Mesendoderm (in vitro differentiated cells): ENCODE measurements around the gene RGL3.

Source experiments
- DNase-seq: peaks from one replicate; pipeline ENCODE4 v3.0.0; 2013
- H2AK5ac ChIP-seq: 2 replicates; pipeline ENCODE4 v1.6.1; 2013; ENCODE audit warnings: low read length, inconsistent platforms
- H2BK120ac ChIP-seq: 2 replicates; pipeline ENCODE4 v1.6.1; 2013; ENCODE audit warnings: low read depth, mild to moderate bottlenecking, low read length, moderate library complexity, mixed read lengths
- H2BK15ac ChIP-seq: replicated peaks from 2 replicates; pipeline ENCODE4 v1.6.1; 2013; ENCODE audit warnings: low read depth, mild to moderate bottlenecking, moderate library complexity
- H2BK5ac ChIP-seq: 2 replicates; pipeline ENCODE4 v1.6.1; 2013; ENCODE audit warnings: low read length, inconsistent platforms
- H3K18ac ChIP-seq: 2 replicates; pipeline ENCODE4 v1.6.1; 2013; ENCODE audit warnings: mild to moderate bottlenecking, low read length, mixed read lengths
- H3K23ac ChIP-seq: one replicate; pipeline ENCODE4 v1.6.1; 2013; ENCODE audit warnings: low read length
- H3K27ac ChIP-seq: 2 replicates; pipeline ENCODE4 v1.5.1; 2013; ENCODE audit warnings: low read depth, mild to moderate bottlenecking, inconsistent platforms, low read length, moderate library complexity
- H3K27me3 ChIP-seq: 2 replicates; pipeline ENCODE4 v1.6.1; 2013; ENCODE audit warnings: low read length, control low read depth, mild to moderate bottlenecking, inconsistent platforms; ENCODE audit not compliant: insufficient read depth, poor library complexity
- H3K36me3 ChIP-seq: 2 replicates; pipeline ENCODE4 v1.6.1; 2013; ENCODE audit warnings: low read length, inconsistent platforms; ENCODE audit not compliant: control insufficient read depth, insufficient read depth
- H3K4ac ChIP-seq: one replicate; pipeline ENCODE4 v1.6.1; 2013; ENCODE audit warnings: low read depth, mild to moderate bottlenecking, low read length, moderate library complexity
- H3K4me1 ChIP-seq: 2 replicates; pipeline ENCODE4 v1.6.1; 2013; ENCODE audit warnings: low read depth, low read length, inconsistent platforms; ENCODE audit not compliant: control insufficient read depth
- H3K4me2 ChIP-seq: 2 replicates; pipeline ENCODE4 v1.6.1; 2013; ENCODE audit warnings: low read length
- H3K4me3 ChIP-seq: 2 replicates; pipeline ENCODE4 v1.5.1; 2013; ENCODE audit warnings: mild to moderate bottlenecking, low read length
- H3K56ac ChIP-seq: one replicate; pipeline ENCODE4 v1.6.1; 2013; ENCODE audit warnings: low read length
- H3K79me1 ChIP-seq: 2 replicates; pipeline ENCODE4 v1.6.1; 2013; ENCODE audit warnings: low read length, inconsistent platforms
- H3K79me2 ChIP-seq: 2 replicates; pipeline ENCODE4 v1.6.1; 2013; ENCODE audit warnings: mild to moderate bottlenecking, low read length; ENCODE audit not compliant: control insufficient read depth, insufficient read depth
- H3K9ac ChIP-seq: 2 replicates; pipeline ENCODE4 v1.6.1; 2013; ENCODE audit warnings: low read length, inconsistent platforms
- H4K5ac ChIP-seq: one replicate; pipeline ENCODE4 v1.6.1; 2013; ENCODE audit warnings: low read length
- H4K8ac ChIP-seq: one replicate; pipeline ENCODE4 v1.6.1; 2013; ENCODE audit warnings: low read depth, mild to moderate bottlenecking, control low read depth, low read length, moderate library complexity
- WGBS: extraction: QIAGEN DNeasy Blood & Tissue Kit; methylation state at CpG from one replicate; pipeline ENCODE4 v1.1.7; 2013; ENCODE audit warnings: low lambda C conversion rate, missing lambda C conversion rate; ENCODE audit not compliant: insufficient coverage; ENCODE audit errors: extremely low coverage; 5-methylcytosine and 5-hydroxymethylcytosine counted together

RGL3 gene

DNA sequence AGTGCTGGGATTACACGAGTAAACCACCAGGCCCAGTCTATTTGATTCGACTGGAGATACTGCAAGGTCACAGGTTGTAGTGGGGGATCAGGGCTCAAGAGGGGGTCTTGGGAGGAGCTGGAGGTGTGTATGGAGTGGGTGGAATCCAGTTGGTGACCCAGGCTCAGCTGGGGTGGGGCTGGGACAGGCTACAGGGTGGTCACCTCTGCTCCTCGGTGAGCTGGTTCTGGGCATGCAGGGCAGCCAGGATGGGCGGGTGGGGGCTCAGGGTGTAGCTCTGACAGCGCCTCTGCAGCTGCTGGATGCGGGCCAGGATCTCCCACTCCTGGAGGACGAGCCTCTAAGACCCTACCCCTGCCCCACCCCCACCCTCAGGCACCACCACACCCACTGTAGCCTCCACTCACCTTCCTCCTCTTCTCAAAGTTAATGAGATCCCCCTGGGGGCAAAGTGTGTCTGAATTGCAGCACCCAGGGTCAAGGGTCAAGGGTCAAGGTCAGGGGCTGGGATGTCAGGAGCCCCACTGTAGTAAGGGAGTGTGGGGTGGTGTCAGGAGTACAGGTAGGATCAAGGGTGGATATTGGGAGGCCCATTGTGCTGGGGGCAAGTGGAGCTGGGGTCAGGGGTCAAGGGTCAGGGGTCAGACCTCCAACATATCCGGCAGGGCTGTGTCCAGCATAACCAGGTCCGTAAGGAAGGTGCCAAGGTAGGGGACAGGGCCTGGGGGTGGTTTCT is 17.1 kb downstream of the RGL3 start:
- no peak overlapping the region for H3K4me3 ChIP-seq
- no peaks in the 10 kb centered on the region for H3K27me3 ChIP-seq
- H3K18ac ChIP-seq: no peak overlapping the region
- no peaks in the 10 kb centered on the region for H3K36me3 ChIP-seq
- H3K9ac ChIP-seq: no peak overlapping the region
- no peak overlapping the region for H3K4ac ChIP-seq
- H3K79me1 ChIP-seq: no peaks in the 10 kb centered on the region
- H3K23ac ChIP-seq: no peak overlapping the region
- H2BK120ac ChIP-seq: no peak overlapping the region
- H3K4me1 ChIP-seq: no peaks in the 10 kb centered on the region
- no peak overlapping the region for H3K4me2 ChIP-seq
- no peak overlapping the region for H2BK15ac ChIP-seq
- no peak overlapping the region for H2AK5ac ChIP-seq
- no peak for DNase-seq
- H4K8ac ChIP-seq: no peak overlapping the region
- H3K56ac ChIP-seq: no peak overlapping the region
- no peak overlapping the region for H2BK5ac ChIP-seq
- no peak overlapping the region for H3K27ac ChIP-seq
- no CpG with 5 or more reads among the region's 9 CpGs for WGBS
- H4K5ac ChIP-seq: no peak overlapping the region
- H3K79me2 ChIP-seq: no peaks in the 10 kb centered on the region

DNA sequence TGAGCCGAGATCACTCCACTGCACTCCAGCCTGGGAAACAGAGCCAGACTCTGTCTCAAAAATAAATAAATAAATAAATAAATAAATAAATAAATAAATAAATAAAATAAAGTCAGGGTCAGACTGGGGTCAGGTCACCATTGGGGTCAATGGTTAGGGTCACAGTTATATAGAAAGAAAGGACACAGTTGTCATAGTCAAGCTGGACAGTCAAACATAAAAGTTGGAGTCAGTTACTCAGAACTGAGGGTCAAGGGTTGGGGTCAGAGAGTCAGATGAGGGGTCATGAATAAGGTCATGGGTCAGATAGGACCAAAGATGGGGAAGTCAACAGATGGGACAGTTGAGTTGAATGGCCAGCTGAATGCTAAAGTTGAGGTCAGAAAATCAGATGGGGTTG is 18.3 kb downstream of the RGL3 start:
- WGBS: no CpG with 5 or more reads among the region's 1 CpG
- Histone ChIP-seq H3K4ac (no peak overlapping the region), H3K18ac (no peak overlapping the region), H3K4me2 (no peak overlapping the region), H3K36me3 (no peaks in the 10 kb centered on the region), H3K79me1 (no peaks in the 10 kb centered on the region), H3K9ac (no peak overlapping the region), H3K27me3 (no peaks in the 10 kb centered on the region), H2BK15ac (no peak overlapping the region), H4K8ac (no peak overlapping the region), H2BK120ac (no peak overlapping the region), H4K5ac (no peak overlapping the region), H3K79me2 (no peaks in the 10 kb centered on the region), H2BK5ac (no peak overlapping the region), H3K4me3 (no peak overlapping the region), H3K23ac (no peak overlapping the region), H2AK5ac (no peak overlapping the region), H3K27ac (no peak overlapping the region), H3K4me1 (no peaks in the 10 kb centered on the region), H3K56ac (no peak overlapping the region)
- no peak for DNase-seq

DNA sequence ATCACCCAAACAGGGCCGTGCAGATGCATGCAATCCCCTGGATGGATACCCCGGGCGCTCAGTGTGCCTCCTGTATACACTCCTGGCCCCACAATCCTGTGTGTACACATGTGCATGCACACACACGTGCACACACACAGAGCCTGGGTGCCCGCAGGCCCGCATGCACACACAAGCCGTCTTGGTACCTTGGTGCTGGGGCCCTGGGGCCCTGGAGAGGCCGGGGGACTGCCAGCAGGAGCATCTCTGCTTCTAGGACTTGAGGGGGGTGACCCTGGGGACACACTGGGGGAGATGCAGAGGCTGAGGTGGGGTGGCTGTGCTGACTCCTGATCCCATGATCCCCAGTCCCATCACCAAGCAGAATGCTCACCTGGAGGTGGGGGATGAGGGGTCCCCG is 19.4 kb downstream of the RGL3 start:
- no peak overlapping the region for H2AK5ac ChIP-seq
- no peaks in the 10 kb centered on the region for H3K36me3 ChIP-seq
- H4K5ac ChIP-seq: no peak overlapping the region
- no CpG with 5 or more reads among the region's 9 CpGs for WGBS
- H3K18ac ChIP-seq: no peak overlapping the region
- peaks cover 2% of the 10 kb centered on the region for H3K4me1 ChIP-seq
- H3K79me1 ChIP-seq: no peaks in the 10 kb centered on the region
- no peak overlapping the region for H3K27ac ChIP-seq
- H3K4me3 ChIP-seq: no peak overlapping the region
- DNase-seq: no peak
- no peaks in the 10 kb centered on the region for H3K27me3 ChIP-seq
- no peak overlapping the region for H2BK120ac ChIP-seq
- no peak overlapping the region for H3K23ac ChIP-seq
- H3K4ac ChIP-seq: no peak overlapping the region
- H3K9ac ChIP-seq: no peak overlapping the region
- no peak overlapping the region for H4K8ac ChIP-seq
- H3K79me2 ChIP-seq: no peaks in the 10 kb centered on the region
- no peak overlapping the region for H3K4me2 ChIP-seq
- H3K56ac ChIP-seq: no peak overlapping the region
- H2BK15ac ChIP-seq: no peak overlapping the region
- H2BK5ac ChIP-seq: no peak overlapping the region

DNA sequence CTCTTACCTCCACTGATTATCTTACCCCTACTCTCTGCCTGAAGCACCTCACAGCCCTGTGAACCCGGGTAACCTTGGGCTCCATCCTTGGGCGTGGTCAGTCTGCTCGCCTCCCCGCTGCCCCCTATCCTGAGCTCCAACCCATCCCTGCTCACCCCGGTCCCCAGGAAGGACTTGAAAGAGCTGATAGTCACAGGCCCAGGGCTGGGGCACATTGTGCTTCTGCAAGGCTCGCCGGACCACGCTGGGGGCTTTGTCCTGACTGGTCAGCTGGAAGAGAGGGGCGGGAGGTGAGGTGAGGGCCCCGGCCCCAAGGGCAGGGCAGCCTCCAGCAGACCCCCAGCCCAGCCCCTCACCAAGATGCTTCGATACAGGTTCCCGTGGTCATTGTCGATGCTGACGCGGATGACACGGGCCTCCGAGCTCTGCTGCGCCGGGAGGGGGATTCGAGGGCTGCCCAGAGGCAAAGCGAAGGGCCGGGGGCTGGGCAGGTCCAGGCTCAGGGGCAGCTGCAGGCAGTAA is 22.0 kb downstream of the RGL3 start:
- no peak overlapping the region for H2AK5ac ChIP-seq
- H3K4me3 ChIP-seq: no peak overlapping the region
- H3K23ac ChIP-seq: no peak overlapping the region
- H3K18ac ChIP-seq: no peak overlapping the region
- no peak for DNase-seq
- H3K56ac ChIP-seq: no peak overlapping the region
- peaks cover 2% of the 10 kb centered on the region for H3K4me1 ChIP-seq
- H3K9ac ChIP-seq: no peak overlapping the region
- no peak overlapping the region for H3K4ac ChIP-seq
- H4K5ac ChIP-seq: no peak overlapping the region
- no peak overlapping the region for H2BK15ac ChIP-seq
- H3K4me2 ChIP-seq: no peak overlapping the region
- no peak overlapping the region for H2BK120ac ChIP-seq
- H3K27me3 ChIP-seq: no peaks in the 10 kb centered on the region
- H3K79me2 ChIP-seq: no peaks in the 10 kb centered on the region
- WGBS: no CpG with 5 or more reads among the region's 22 CpGs
- no peak overlapping the region for H2BK5ac ChIP-seq
- no peaks in the 10 kb centered on the region for H3K36me3 ChIP-seq
- H4K8ac ChIP-seq: no peak overlapping the region
- H3K79me1 ChIP-seq: no peaks in the 10 kb centered on the region
- H3K27ac ChIP-seq: no peak overlapping the region

DNA sequence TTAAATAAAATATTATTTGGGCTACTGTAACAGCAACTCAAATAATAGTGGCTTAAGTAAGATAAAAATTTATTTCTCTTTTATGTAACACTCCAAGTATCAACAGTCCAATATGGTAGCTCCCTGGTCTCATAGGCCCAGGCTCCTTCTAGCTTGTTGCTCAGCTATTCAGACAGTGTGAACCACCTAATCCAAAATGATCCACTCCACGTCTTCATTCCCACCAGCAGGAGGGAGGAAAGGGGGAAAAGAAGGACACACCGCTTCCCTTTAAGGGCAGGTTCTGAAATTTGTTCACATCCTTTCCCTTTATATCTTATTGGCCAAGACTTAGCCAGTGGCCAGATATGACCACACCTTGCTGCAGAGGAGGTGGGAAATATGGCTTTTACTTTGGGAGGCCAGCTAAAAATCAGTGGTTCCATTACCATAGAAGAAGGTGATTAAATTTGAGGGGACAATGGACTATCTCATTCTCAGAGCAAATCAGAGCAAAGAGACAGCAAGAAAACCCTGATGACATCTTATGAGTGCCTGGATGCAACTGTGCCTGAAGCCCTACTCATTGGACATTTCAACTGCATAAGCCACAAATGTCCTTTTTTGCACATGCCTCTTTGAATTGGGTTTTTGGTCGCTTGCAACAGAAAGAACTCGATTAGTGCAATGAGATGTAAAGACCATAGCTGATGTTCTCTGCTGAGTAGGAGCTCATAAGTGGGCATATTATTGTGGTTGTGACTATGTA is 28.0 kb downstream of the RGL3 start:
- Histone ChIP-seq H3K56ac (no peak overlapping the region), H3K18ac (no peak overlapping the region), H2BK5ac (no peak overlapping the region), H3K27me3 (no peaks in the 10 kb centered on the region), H3K4me1 (peaks cover 2% of the 10 kb centered on the region), H3K79me1 (no peaks in the 10 kb centered on the region), H3K79me2 (no peaks in the 10 kb centered on the region), H2BK120ac (no peak overlapping the region), H4K8ac (no peak overlapping the region), H3K4me2 (no peak overlapping the region), H3K9ac (no peak overlapping the region), H4K5ac (no peak overlapping the region), H3K4ac (no peak overlapping the region), H2BK15ac (no peak overlapping the region), H3K36me3 (no peaks in the 10 kb centered on the region), H2AK5ac (no peak overlapping the region), H3K4me3 (no peak overlapping the region), H3K27ac (no peak overlapping the region), H3K23ac (no peak overlapping the region)
- peak; percentile 36 for DNase-seq
- no CpG with 5 or more reads among the region's 4 CpGs for WGBS
